NB4 (cell line): Measurements from ENCODE around the gene ALPP.

ENCODE experiments used
- CTCF ChIP-seq: IDR thresholded peaks from one replicate; pipeline ENCODE4 v1.5.1; 2012; ENCODE audit warnings: low read depth, low read length
- POLR2A ChIP-seq: IDR thresholded peaks from 2 replicates; pipeline ENCODE4 v1.6.1; 2011; ENCODE audit warnings: mild to moderate bottlenecking; ENCODE audit not compliant: insufficient read length; ENCODE audit errors: extremely low read depth

- TF ChIP-seq CTCF: no peak
- no peak for TF ChIP-seq POLR2A
Observed at GRCh38 chr2:232396683-232397082, 18.1 kb downstream of the ALPP start.
